K562 (cell line): Measurements from ENCODE around the gene MACF1. TPM values are rescaled to one million over a fixed set of nuclear protein-coding genes. Genes with fewer than 3 reads are reported as not detected.

Experiments used
- ATAC-seq: fragments of 200-7000 bp; cut with Tn5 transposase; 3 replicates; pipeline ENCODE4 v1.9.1; 2020; ENCODE audit warnings: moderate library complexity
- BruUV-seq: library from RNA; stranded (reverse); fragments of 400-500 nt; replicated peaks from 2 replicates; lab custom pipeline; 2021; lab: Mats Ljungman, UMichigan
- CTCF ChIA-PET: fragments of 300-600 bp; formaldehyde crosslinking; extraction: SDS; loops from one replicate; lab custom pipeline; 2021; ENCODE audit warnings: low intra/inter-chr PET ratio; lab: Yijun Ruan, JAX
- POLR2A ChIA-PET: fragments of 300-600, 350-650 bp; sonication (Branson Sonifier 250); formaldehyde crosslinking; extraction: SDS; loops from one replicate; lab custom pipeline; 2021; ENCODE audit warnings: antibody characterized with exemption, inconsistent platforms; lab: Yijun Ruan, JAX
- DNase-seq, 4 experiments: peaks; one replicate each; pipeline versions ENCODE4 v3.0.0 to v3.0.0-alpha.2; 2011 to 2018; ENCODE audit warnings: low spot score in 3 of 4, mixed read lengths in 3 of 4; ENCODE audit errors: extremely low read depth in 1 of 4
- FAIRE-seq: peaks from 2 replicates; lab custom pipeline; 2011; peaks lifted over from hg19 to GRCh38; lab: Jason Lieb, UNC
- H2AFZ ChIP-seq: 2 replicates; pipeline ENCODE4 v1.6.0; 2011; ENCODE audit warnings: low read depth, low read length, control low read depth, inconsistent platforms
- H3K27ac ChIP-seq: fragments of 200-600 bp; 3 replicates; pipeline ENCODE4 v1.8.0; 2011; ENCODE audit warnings: low read depth, mild to moderate bottlenecking, control low read depth, inconsistent platforms, low read length, moderate library complexity, mixed read lengths; ENCODE audit errors: extremely low read depth
- H3K27me3 ChIP-seq, 2 experiments: fragments of 300-600 bp in 1 of 2; 2 replicates in 1 of 2; 3 replicates in 1 of 2; pipeline versions ENCODE4 v1.6.0 to v1.8.0; 2011; ENCODE audit warnings: inconsistent platforms in 2 of 2, low read length in 2 of 2, mild to moderate bottlenecking in 1 of 2, mixed read lengths in 1 of 2, moderate library complexity in 1 of 2; ENCODE audit not compliant: control insufficient read depth in 2 of 2, insufficient read depth in 2 of 2
- H3K36me3 ChIP-seq: fragments of 300-600 bp; 3 replicates; pipeline ENCODE4 v1.8.0; 2011; ENCODE audit warnings: mild to moderate bottlenecking, low read length, inconsistent platforms; ENCODE audit not compliant: control insufficient read depth, insufficient read depth
- H3K4me1 ChIP-seq, 2 experiments: fragments of 200-600 bp in 1 of 2; replicated peaks in 1 of 2; 2 replicates in 1 of 2; 3 replicates in 1 of 2; pipeline versions ENCODE4 v1.5.1 to v1.8.0; 2011; ENCODE audit warnings: inconsistent platforms in 2 of 2, low read length in 2 of 2, mild to moderate bottlenecking in 1 of 2, mixed read lengths in 1 of 2, moderate library complexity in 1 of 2; ENCODE audit not compliant: control insufficient read depth in 2 of 2, insufficient read depth in 2 of 2
- H3K4me2 ChIP-seq: 2 replicates; pipeline ENCODE4 v1.6.1; 2011; ENCODE audit warnings: low read length, control low read depth, inconsistent platforms, mixed read lengths; ENCODE audit not compliant: insufficient read depth
- H3K4me3 ChIP-seq: fragments of 200-600 bp; sonication (generic), shearing (Covaris generic); 2 replicates; pipeline ENCODE4 v1.5.1; 2016; ENCODE audit warnings: control low read depth, inconsistent platforms
- H3K79me2 ChIP-seq: fragments of 200-600 bp; 3 replicates; pipeline ENCODE4 v1.8.0; 2011; ENCODE audit warnings: low read length, inconsistent platforms; ENCODE audit not compliant: control insufficient read depth, insufficient read depth
- H3K9ac ChIP-seq, 2 experiments: 2 replicates each; pipeline versions ENCODE4 v1.6.0 to v1.6.1; 2011; ENCODE audit warnings: low read depth in 2 of 2, low read length in 2 of 2, control low read depth in 1 of 2, inconsistent platforms in 1 of 2, mild to moderate bottlenecking in 1 of 2, mixed read lengths in 1 of 2; ENCODE audit not compliant: insufficient read depth in 1 of 2
- H3K9me1 ChIP-seq: one replicate; pipeline ENCODE4 v1.6.0; 2011; ENCODE audit warnings: inconsistent platforms, mild to moderate bottlenecking, low read length, moderate library complexity; ENCODE audit not compliant: control insufficient read depth, insufficient read depth
- H3K9me3 ChIP-seq: replicated peaks from 2 replicates; pipeline ENCODE4 v1.5.1; 2011; ENCODE audit warnings: low read depth, low read length, inconsistent platforms; ENCODE audit not compliant: control insufficient read depth, insufficient read depth
- H4K20me1 ChIP-seq: replicated peaks from 2 replicates; pipeline ENCODE4 v1.6.1; 2011; ENCODE audit warnings: low read length, inconsistent platforms, mixed read lengths; ENCODE audit not compliant: control insufficient read depth, insufficient read depth
- ATF3 ChIP-seq, 2 experiments: fragments of 450-650 bp in 1 of 2; sonication (generic) in 1 of 2; formaldehyde crosslinking in 1 of 2; IDR thresholded peaks in 1 of 2; conservative IDR thresholded peaks in 1 of 2; 2 replicates each; pipeline versions ENCODE4 v1.6.1 to v1.8.1; 2016 to 2023; ENCODE audit warnings: mild to moderate bottlenecking in 2 of 2, moderate library complexity in 2 of 2, inconsistent platforms in 1 of 2, missing genetic modification reagents in 1 of 2
- BCL6 ChIP-seq: fragments of 250-450 bp; sonication (Bioruptor Pico); IDR thresholded peaks from 2 replicates; pipeline ENCODE4 v1.4.0; 2020
- IFI16 ChIP-seq: fragments of 250-450 bp; sonication (Bioruptor Pico); IDR thresholded peaks from 2 replicates; pipeline ENCODE4 v2.1.2; 2022; ENCODE audit warnings: mild to moderate bottlenecking, inconsistent platforms
- POLR2B ChIP-seq: fragments of 450-650 bp; IDR thresholded peaks from 2 replicates; pipeline ENCODE4 v1.6.1; 2018; ENCODE audit warnings: low read depth; ENCODE audit not compliant: partially characterized antibody
- YY1 ChIP-seq, 3 experiments: IDR thresholded peaks; 2 replicates each; pipeline ENCODE4 v1.6.1; 2011; ENCODE audit warnings: low read length in 2 of 3, mild to moderate bottlenecking in 2 of 3, moderate library complexity in 2 of 3, borderline replicate concordance in 1 of 3, control low read depth in 1 of 3, low read depth in 1 of 3; ENCODE audit not compliant: insufficient read depth in 3 of 3, insufficient replicate concordance in 2 of 3, control insufficient read depth in 1 of 3, insufficient read length in 1 of 3; ENCODE audit errors: extremely low read depth in 1 of 3
- ZBTB26 ChIP-seq: fragments of 450-650 bp; formaldehyde crosslinking; IDR thresholded peaks from 2 replicates; pipeline ENCODE4 v1.4.0; 2022; ENCODE audit warnings: missing genetic modification characterization
- WGBS: fragments of 100-300 bp; shearing (Covaris generic); methylation state at CpG from one replicate; pipeline ENCODE4 v1.1.6; 2016; ENCODE audit warnings: low coverage, mixed read lengths; ENCODE audit not compliant: insufficient coverage; ENCODE audit errors: missing lambda C conversion rate; 5-methylcytosine and 5-hydroxymethylcytosine counted together
- in situ Hi-C: fragments of 300-500 bp; cut with MboI; formaldehyde crosslinking; loops from 4 replicates; pipeline ENCODE4 v1.15.0; 2018; ENCODE audit warnings: inconsistent platforms, mixed read lengths
- intact Hi-C: fragments of 100-400 bp; cut with micrococcal nuclease; formaldehyde crosslinking; loops from 2 replicates; pipeline ENCODE4 v1.14.2; 2022
- polyA plus RNA-seq, 8 experiments: library from polyadenylated mRNA; depleted of rRNA in 4 of 8; stranded (reverse) in 5 of 8; unstranded in 3 of 8; fragments of >200 nt; fragmentation: Nextera tagmentation in 2 of 8; fragmentation: Illumina TruSeq in 1 of 8; extraction: Ambion mirVana in 2 of 8; extraction: Trizol in 1 of 8; gene quantifications; 2 replicates each; pipeline versions ENCODE4 v1.2.1 to v1.2.3, GENCODE V29; 2011 to 2014; ENCODE audit warnings: inconsistent platforms in 1 of 8, missing spikeins in 1 of 8
- total RNA-seq, 7 experiments: library from RNA; depleted of rRNA in 6 of 7; stranded (reverse); fragments of >200 nt in 6 of 7; fragmentation: Illumina TruSeq in 2 of 7; extraction: Trizol in 2 of 7; gene quantifications; 2 replicates each; pipeline versions ENCODE4 v1.2.1 to v1.2.3, GENCODE V29; 2011 to 2021; ENCODE audit warnings: low replicate concordance in 1 of 7

The MACF1 gene
- total and polyA plus RNA-seq, 9 of the 15 experiments (the other 6 are each of a cell fraction or from before 2014, with no cell fraction given) = 13.2 to 232 (median 112) TPM

GRCh38 chr1:39268112-39268581, 63.7 kb downstream of the MACF1 start (continued):
- TF ChIP-seq POLR2B = no peak
- TF ChIP-seq ZBTB26 = peak; percentile 64; the same call in 1 of the 2 replicates
- no peak for TF ChIP-seq IFI16 (CRISPR knock-in tag)

DNA sequence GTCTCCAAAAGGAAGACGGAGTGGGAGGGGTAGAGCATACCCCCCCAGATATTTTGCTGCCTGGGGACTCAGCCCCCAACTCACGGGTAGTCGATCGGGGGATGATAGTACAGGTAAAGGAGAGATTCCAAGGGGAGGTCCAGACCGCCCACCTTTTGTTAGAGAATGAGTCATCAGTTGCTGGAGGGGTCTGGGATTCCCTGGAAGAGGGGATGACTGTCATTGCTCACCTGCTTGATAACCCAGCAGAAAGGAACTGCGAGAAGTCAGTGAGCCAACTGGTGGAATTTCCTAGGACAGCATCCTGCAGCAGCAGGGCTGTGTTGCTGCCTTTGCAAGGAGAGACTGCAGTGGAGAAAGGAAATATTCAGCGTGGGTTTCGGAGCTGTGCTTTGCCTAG, 64.4 kb downstream of the MACF1 start:
- H2AFZ ChIP-seq = no peak overlapping the region
- BruUV-seq = no TSS peak
- DNase-seq (no peak), ATAC-seq (no peak), FAIRE-seq (no peak)
- ChIA-PET POLR2A (interaction anchor here (0.6 to 1.6 kb wide), 3 partner anchors 49 to 144 kb away, joined by 3 to 5 read pairs (median 3); no protein-coding TSS in a partner anchor), CTCF (no interaction called here)
- in situ Hi-C loops (loop anchor here (10.0 kb wide), 1 partner anchor 266 kb away; no protein-coding TSS in a partner anchor), intact Hi-C loops (loop anchor here (2.0 kb wide), 1 partner anchor 142 kb away; no protein-coding TSS in a partner anchor)
- H3K9me3 ChIP-seq = no peaks in the 10 kb centered on the region
- peaks cover 20 to 36% of the 10 kb centered on the region in 2 experiments for H3K4me1 ChIP-seq
- 85% methylated on average over 8 of the region's 8 CpGs for WGBS
- no peak overlapping the region for H3K4me3 ChIP-seq
- H3K27ac ChIP-seq = no peak overlapping the region
- H3K4me2 ChIP-seq = no peak overlapping the region
- H3K9ac ChIP-seq = 0 out of 4 replicates have a peak overlapping the region, but pooled peaks of 1 of the 2 experiments have one; percentile 5
- no peaks in the 10 kb centered on the region for H3K9me1 ChIP-seq
- H3K27me3 ChIP-seq = no peaks in the 10 kb centered on the region
- no peak for TF ChIP-seq BCL6 (CRISPR knock-in tag)
- TF ChIP-seq ATF3 (IDR thresholded peaks at IDR 0.05) = peak; percentile 41; the same call in 1 of the 2 replicates
- no peak for TF ChIP-seq ATF3 (CRISPR knock-in tag; conservative IDR thresholded peaks at IDR 0.05)
- TF ChIP-seq YY1 (IDR thresholded peaks at IDR 0.05; ENCODE audit: borderline replicate concordance in 1 of 3, control insufficient read depth in 1 of 3, extremely low read depth in 1 of 3, insufficient read depth in 3 of 3, insufficient read length in 1 of 3, insufficient replicate concordance in 2 of 3, low read depth in 1 of 3, low read length in 2 of 3) = no peak
- H3K36me3 ChIP-seq = peaks cover 10% of the 10 kb centered on the region; the same call in 1 of the 3 replicates
- H3K79me2 ChIP-seq = peaks cover 24% of the 10 kb centered on the region; the same call in 2 of the 3 replicates
- H4K20me1 ChIP-seq = peaks cover 6% of the 10 kb centered on the region; the same call in 1 of the 2 replicates
